Ovary (tissue), 9 donors: ENCODE measurements around the gene SLC38A4. TPM values are rescaled to one million over a fixed set of nuclear protein-coding genes. Genes with fewer than 3 reads are reported as not detected.

ENCODE experiments used
- DNase-seq, 5 donors: peaks; one replicate each; pipeline ENCODE4 v3.0.0-alpha.2; 2019 to 2020
- H3K27ac ChIP-seq, 2 donors: fragments of 200-600 bp; one replicate each; pipeline versions ENCODE4 v1.5.1 to v1.8.0; 2019 to 2022
- H3K27me3 ChIP-seq: fragments of 200-600 bp; one replicate; pipeline ENCODE4 v1.8.0; 2022
- H3K36me3 ChIP-seq: fragments of 200-600 bp; sonication (generic); one replicate; pipeline ENCODE4 v1.5.1; 2019
- H3K4me1 ChIP-seq: one replicate; pipeline ENCODE4 v1.8.1; 2013; ENCODE audit warnings: mild to moderate bottlenecking, moderate library complexity; ENCODE audit not compliant: insufficient read depth
- H3K4me3 ChIP-seq: fragments of 200-600 bp; sonication (generic); one replicate; pipeline ENCODE4 v1.5.1; 2017
- H3K9me3 ChIP-seq, 2 donors: fragments of 200-600 bp in 1 of 2; sonication (generic) in 1 of 2; one replicate each; pipeline versions ENCODE4 v1.5.1 to v1.8.1; 2013 to 2019; ENCODE audit warnings: mild to moderate bottlenecking in 1 of 2, moderate library complexity in 1 of 2
- CTCF ChIP-seq, 3 donors: fragments of 450-650 bp in 2 of 3; fragments of 200-600 bp in 1 of 3; IDR thresholded peaks; one replicate each; pipeline versions ENCODE4 v1.5.1 to v1.8.0; 2016 to 2022; ENCODE audit warnings: antibody characterized with exemption in 3 of 3, mild to moderate bottlenecking in 1 of 3
- EP300 ChIP-seq: sonication (generic); formaldehyde crosslinking; IDR thresholded peaks from one replicate; pipeline ENCODE4 v1.6.1; 2017; ENCODE audit warnings: antibody characterized with exemption
- POLR2A ChIP-seq: fragments of 450-650 bp; IDR thresholded peaks from one replicate; pipeline ENCODE4 v1.6.1; 2017; ENCODE audit warnings: antibody characterized with exemption, mild to moderate bottlenecking, moderate library complexity
- WGBS, 3 donors: extraction: QIAGEN DNeasy Blood & Tissue Kit in 1 of 3; methylation state at CpG; one replicate each; pipeline versions ENCODE4 v1.1.5 to v1.1.7; 2013 to 2017; 5-methylcytosine and 5-hydroxymethylcytosine counted together
- intact Hi-C, 4 donors: fragments of 100-400 bp; cut with DNase I; formaldehyde crosslinking; loops; one replicate each; pipeline versions ENCODE4 v1.11.0 to v1.15.1; 2022 to 2023
- polyA plus RNA-seq, 2 donors: library from polyadenylated mRNA; stranded (reverse); fragments of 200-250 nt in 1 of 2; fragments of 350-450 nt in 1 of 2; fragmentation: Illumina TruSeq in 1 of 2; extraction: RNeasy Lipid Tissue Mini Kit (QIAGEN cat#74804) in 1 of 2; gene quantifications; one replicate each; pipeline ENCODE4 v1.2.3, GENCODE V29; 2013 to 2014
- total RNA-seq, 7 donors: library from RNA; depleted of rRNA in 2 of 7; stranded (reverse); fragments of >200 nt in 2 of 7; fragmentation: NEBNext Ultra II Directional in 3 of 7; extraction: Animal tissue kit (Norgen Biotek cat#: 25700) in 3 of 7; gene quantifications; one replicate each; pipeline versions ENCODE4 v1.1.0 to v1.2.4, GENCODE V29; 2016 to 2023
- donor health status: DM: no; HTN: no; CAD: no; lungs with moderate emphysema.
- donor health status: DM: no; HTN: no; CAD: no.
- donor health status: Bipolar disorder and iron deficiency.
- donor health status: DM: yes; HTN: yes; CAD: no.
- donor health status: DM: no; HTN: no; CAD: no.
- donor health status: DM: yes; HTN: yes; CAD: no.

The SLC38A4 gene
- total and polyA plus RNA-seq, 9 donors, result 0.15 to 2.0 (median 0.28) TPM; not detected in 2

GRCh38 chr12:46725332-46725731 is 100.5 kb downstream of the SLC38A4 start:
- no peaks in the 10 kb centered on the region for H3K27me3 ChIP-seq
- H3K9me3 ChIP-seq, result no peaks in the 10 kb centered on the region
- no peak for TF ChIP-seq POLR2A
- TF ChIP-seq EP300, result no peak
- TF ChIP-seq CTCF (IDR thresholded peaks at IDR 0.05), result no peak
- H3K4me1 ChIP-seq, result no peaks in the 10 kb centered on the region
- no peak overlapping the region for H3K4me3 ChIP-seq
- 79 to 97% (median 87%) methylated on average over 2 of the region's 2 CpGs for WGBS, 3 donors
- intact Hi-C loops, result no loop called here
- H3K36me3 ChIP-seq, result no peaks in the 10 kb centered on the region
- no peak overlapping the region for H3K27ac ChIP-seq
- DNase-seq, result no peak

GRCh38 chr12:46723629-46724419 is 102.0 kb downstream of the SLC38A4 start:
- TF ChIP-seq POLR2A (no peak), EP300 (no peak), CTCF (IDR thresholded peaks at IDR 0.05) (no peak)
- Histone ChIP-seq H3K36me3 (no peaks in the 10 kb centered on the region), H3K27me3 (no peaks in the 10 kb centered on the region), H3K9me3 (no peaks in the 10 kb centered on the region), H3K4me1 (no peaks in the 10 kb centered on the region), H3K27ac (no peak overlapping the region), H3K4me3 (no peak overlapping the region)
- WGBS, 3 donors, result 38 to 54% (median 39%) methylated on average over 3 of the region's 3 CpGs
- no peak for DNase-seq
- intact Hi-C loops, result no loop called here

- no peaks in the 10 kb centered on the region for H3K9me3 ChIP-seq
- no peaks in the 10 kb centered on the region for H3K36me3 ChIP-seq
- TF ChIP-seq EP300, result no peak
- TF ChIP-seq CTCF (IDR thresholded peaks at IDR 0.05), result no peak
- no peak for TF ChIP-seq POLR2A
- H3K4me1 ChIP-seq, result no peaks in the 10 kb centered on the region
- no peak overlapping the region for H3K4me3 ChIP-seq
- no peaks in the 10 kb centered on the region for H3K27me3 ChIP-seq
- H3K27ac ChIP-seq, result no peak overlapping the region
- intact Hi-C loops, result no loop called here
- 74 to 88% (median 85%) methylated on average over 3 of the region's 3 CpGs for WGBS, 3 donors
- DNase-seq, result no peak
Measured at GRCh38 chr12:46722394-46723185, 103.2 kb downstream of the SLC38A4 start.

GRCh38 chr12:46718495-46718894 is 107.3 kb downstream of the SLC38A4 start:
- 92 to 96% (median 93%) methylated on average over 3 of the region's 3 CpGs for WGBS, 3 donors
- intact Hi-C loops, result no loop called here

More at GRCh38 chr12:46718495-46718894, 107.3 kb downstream of the SLC38A4 start:
- Histone ChIP-seq H3K4me1 (no peaks in the 10 kb centered on the region), H3K27ac (no peak overlapping the region), H3K27me3 (no peaks in the 10 kb centered on the region), H3K36me3 (no peaks in the 10 kb centered on the region), H3K9me3 (no peaks in the 10 kb centered on the region), H3K4me3 (no peak overlapping the region)
- no peak for TF ChIP-seq EP300
- no peak for TF ChIP-seq CTCF (IDR thresholded peaks at IDR 0.05)
- TF ChIP-seq POLR2A, result no peak
- DNase-seq, result no peak
